GM04504 (cell line): ENCODE results near the gene FURIN.
"Not testable (repeated sequence)": the region's sequence is repeated elsewhere in the genome, so short reads cannot be mapped to it uniquely, and the experiment has no call there.

Experiments
- DNase-seq: peaks from one replicate; pipeline ENCODE4 v3.0.0-alpha.2; 2012; ENCODE audit warnings: low read depth

Gene FURIN

DNA sequence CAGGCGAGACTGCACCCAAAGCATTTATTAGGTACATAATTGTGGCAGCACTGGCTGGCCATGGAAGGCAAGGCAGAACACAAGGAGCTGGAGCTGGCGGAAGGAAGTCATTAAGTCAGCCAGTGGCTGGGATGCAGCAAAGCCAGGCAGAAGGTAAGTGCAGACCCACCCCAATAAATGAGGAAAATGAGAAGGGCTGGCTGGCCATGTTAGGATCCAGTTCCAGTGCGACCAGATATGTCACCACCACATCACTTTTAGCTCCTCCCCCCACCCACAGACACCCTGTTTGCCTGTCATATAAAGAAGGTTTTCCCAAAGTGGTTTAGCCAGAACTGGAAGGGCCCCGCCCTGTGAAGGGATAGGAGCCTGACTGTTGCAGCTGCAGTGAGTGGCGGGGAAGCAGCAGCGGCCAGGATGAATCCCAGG is at the start of gene FURIN:
FURIN (plus strand) TSS at position 328 of the 429 bp plus-strand sequence. CDS start 7,153 bp downstream, outside the sequence.
- no peak for DNase-seq

DNA sequence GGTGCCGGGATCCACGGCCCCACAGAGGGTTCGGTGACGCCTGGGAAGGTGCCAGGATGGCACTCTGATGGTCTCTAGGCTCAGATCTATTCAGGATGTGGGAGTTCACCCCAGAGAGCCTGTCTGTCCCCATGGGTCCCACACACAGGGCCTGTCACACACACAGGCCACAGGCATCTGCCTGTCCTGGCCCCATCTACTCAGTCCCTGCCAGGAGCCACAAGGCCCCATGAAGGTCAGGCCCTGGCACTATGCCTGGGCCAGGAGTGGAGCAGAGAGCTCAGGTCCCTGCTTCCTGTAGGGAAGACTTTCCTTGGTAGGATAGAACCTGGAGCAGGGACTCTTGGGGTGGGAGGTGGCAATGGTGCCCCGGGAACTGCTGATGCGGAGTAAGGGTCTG is 49.0 kb upstream of the FURIN start:
- no peak for DNase-seq

DNA sequence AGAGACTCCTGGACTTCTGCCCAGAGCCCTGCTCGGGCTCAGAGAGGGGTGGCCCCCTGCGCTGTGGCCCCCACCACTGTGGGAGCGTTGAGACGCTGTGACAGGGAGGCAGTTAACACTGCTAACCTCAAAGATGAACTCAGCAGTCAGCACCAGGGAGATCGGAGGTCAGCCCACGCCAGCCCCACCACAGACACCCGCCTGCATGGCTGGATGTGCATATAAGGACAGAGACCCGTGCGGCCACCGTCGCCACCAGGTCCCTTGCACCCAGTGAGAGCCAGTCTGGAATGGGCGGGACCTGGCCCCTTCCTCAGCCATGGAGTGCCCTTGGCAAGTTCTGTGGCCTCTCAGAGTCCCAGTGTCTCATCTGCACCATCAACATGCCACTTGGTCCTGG is 48.5 kb upstream of the FURIN start:
- no peak for DNase-seq

DNA sequence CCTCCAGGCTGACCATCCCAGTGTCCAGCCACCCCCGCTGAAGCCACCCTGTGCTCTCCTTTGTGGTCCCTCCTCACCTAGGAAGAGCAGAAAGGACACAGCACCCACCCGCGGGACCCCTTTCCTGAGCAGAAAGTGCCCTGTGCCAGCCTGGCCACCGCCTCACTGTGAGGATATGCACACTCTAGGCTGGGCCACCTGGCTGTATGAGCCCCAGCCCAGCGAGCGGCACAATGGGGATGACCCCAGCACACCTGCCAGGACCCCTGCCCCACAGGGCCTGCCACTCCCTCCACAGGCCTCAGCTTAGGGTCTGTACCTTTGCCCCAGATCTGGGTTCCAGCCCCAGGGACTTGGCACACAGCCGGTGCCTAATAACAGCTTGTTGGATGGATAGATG is 47.9 kb upstream of the FURIN start:
- DNase-seq, result no peak

DNA sequence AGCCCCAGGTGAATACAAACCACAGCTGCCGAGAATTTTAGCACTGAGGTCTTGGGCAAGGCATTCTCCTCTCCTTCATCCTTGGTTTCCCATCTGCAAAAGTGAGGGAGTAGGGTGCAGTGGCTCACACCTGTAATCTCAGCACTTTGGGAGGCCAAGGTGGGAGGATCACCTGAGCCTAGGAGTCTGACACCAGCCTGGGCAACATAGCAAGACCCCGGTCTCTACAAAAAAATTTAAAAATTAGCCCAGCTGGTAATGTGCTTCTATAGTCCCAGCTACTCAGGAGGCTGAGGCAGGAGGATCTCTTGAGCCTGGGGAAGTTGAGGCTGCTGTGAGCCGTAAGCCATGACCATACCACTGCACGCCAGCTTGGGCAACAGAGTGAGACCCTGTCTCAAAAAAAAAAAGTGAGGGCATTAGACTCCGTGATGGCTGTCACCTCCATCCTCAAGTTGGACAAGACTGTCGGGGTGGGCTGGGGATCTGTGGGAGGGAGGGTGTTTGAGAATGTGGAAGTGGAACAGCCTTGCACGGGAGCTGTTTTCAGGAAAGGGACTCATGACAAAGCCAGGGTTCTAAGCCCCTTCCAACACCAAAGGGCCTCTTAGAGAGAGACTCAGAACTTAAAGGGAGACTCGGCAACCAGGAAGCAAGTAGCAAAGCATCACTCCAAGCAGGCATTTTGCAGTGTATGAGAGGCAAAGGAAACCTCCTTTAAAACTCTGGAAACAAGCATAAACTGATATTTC is 46.0 kb upstream of the FURIN start:
- no peak for DNase-seq

DNA sequence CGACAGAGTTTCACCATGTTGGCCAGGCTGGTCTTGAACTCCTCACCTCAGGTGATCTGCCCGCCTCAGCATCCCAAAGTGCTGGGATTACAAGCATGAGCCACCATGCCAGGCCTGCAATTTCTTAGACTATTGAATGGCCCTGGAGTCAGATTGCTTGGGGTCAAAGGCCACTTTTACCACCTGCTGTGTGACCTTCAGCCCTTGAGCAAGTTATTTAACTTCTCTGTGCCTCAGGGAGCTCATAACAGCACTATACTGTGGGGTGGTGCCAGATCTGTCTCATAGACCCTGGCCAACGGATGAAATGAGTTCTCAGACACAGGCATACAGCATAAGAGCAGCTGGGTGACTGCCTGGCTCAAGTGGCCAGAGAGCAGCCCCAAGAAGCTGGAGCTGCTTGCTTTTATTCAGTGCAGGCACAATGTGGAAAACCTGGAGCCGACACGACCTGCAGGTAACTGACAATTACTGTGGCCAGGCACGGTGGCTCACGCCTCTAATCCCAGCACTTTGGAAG is 44.9 kb upstream of the FURIN start:
- DNase-seq, result no peak

DNA sequence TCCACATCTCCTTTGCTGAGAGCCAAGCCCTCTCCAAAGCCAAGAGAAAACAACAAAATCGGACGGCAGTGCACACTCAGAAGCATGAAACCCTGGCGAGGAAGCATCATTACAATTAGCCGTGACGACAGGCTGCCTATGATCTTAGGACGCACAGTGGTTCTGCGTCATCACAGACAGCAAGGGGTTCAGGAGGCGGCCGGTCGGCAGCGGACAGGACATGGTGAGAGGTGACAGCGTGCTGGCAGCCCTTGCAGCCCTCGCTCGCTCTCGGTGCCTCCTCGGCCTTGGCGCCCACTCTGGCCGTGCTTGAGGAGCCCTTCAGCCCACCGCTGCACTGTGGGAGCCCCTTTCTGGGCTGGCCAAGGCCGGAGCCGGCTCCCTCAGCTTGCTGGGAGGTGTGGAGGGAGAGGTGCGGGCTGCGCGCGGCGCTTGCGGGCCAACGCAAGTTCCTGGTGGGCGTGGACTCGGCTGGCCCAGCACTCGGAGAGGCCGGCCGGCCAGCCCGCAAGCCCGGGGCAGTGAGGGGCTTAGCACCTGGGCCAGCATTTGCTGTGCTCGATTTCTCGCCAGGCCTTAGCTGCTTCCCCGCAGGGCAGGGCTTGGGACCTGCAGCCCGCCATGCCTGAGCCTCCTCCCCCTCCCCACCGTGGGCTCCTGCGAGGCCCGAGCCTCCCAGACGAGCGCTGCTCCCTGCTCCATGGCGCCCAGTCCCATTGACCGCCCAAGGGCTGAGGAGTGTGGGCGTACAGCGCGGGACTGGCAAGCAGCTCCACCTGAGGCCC is 43.1 kb upstream of the FURIN start:
- DNase-seq, result not testable (repeated sequence)

DNA sequence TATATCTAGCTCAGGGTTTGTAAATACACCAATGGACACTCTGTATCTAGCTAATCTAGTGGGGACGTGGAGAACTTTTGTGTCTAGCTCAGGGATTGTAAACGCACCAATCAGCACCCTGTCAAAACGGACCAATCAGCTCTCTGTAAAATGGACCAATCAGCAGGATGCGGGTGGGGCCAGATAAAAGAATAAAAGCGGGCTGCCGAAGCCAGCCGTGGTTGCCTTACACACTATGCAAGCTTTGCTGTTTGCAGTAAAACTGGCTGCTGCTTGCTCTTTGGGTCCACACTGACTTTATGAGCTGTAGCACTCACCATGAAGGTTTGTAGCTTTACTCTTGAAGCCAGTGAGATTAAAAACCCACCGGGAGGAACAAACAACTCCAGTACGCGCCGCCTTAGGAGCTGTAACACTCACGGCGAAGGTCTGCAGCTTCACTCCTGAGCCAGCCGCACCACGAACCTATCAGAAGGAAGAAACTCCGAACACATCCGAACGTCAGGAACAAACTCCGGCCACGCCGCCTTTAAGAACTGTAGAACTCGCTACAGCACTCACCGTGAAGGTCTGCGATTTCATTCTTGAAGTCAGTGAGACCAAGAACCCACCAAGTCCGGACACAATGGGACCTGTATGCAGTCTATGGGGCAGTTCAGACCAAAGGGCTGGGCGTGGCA is 42.0 kb upstream of the FURIN start:
- not testable (repeated sequence) for DNase-seq

DNA sequence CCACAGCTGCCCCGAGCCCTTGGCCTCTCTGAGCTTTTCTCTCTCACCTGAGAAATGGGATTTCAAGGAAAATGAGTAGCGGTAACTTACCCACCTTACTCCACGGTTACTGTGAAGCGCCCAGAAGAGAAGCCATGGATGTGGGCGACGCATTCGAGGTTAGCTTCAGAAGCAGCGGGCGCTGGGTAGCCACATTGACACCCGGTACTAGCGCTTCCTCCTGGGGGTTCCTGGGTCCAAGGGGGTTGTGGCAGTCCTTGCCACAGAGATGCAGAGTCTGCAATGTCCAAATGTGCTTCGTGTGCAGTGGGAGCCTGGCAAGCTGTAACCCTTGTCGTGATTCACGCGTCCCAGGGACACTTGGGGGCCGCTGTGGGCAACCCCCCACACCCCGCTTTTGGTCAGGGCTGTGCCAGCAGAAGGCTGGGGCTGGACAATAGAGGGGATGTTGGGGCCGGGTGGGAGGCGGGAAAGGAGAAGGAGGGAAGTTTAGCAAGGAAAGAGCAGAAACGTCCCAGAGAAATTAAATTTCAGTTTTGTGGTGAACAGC is 41.4 kb upstream of the FURIN start:
- DNase-seq, result no peak

DNA sequence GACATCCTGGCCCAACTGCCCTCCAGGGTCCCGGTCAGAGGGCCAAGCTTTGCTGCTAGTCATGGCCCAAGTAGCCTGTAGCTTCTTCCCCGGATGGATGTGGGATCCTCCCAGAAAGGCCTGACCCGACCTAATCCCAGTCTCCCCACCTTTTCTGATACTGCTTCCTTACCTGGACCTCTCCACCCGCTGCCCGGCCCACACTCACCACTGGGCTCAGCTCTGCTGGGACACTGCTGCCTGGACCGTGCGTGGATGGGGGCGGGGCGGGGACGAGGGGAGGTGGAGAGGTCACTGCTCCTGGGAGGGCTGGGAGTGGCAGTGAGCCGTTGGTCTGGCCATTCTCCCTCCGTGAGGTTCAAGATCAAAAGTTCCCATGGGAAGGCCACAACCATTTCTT is 40.3 kb upstream of the FURIN start:
- DNase-seq, result no peak

DNA sequence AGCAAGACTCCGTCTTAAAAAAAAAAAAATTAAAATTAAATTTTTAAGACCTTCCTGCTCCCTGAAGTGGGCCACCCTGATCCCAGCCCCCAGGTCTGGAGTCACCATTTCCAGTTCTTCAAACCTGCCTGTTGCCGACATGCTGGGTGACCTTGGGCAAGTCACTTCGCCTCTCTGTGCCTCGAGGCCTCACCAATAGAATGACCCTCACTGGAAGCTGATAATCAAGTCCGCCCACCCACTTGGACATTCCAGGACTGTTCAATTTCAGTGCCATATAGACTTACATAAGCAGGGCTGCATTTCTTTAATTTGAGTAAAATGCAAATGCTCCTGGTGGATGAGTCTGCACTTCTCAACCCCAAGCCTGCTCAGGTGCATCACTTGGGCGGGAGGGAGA is 39.3 kb upstream of the FURIN start:
- no peak for DNase-seq

- no peak for DNase-seq
These were observed 38.4 kb upstream of the FURIN start for GRCh38 chr15:90829942-90830440.

GRCh38 chr15:90834626-90835025 is 33.8 kb upstream of the FURIN start:
- no peak for DNase-seq

DNA sequence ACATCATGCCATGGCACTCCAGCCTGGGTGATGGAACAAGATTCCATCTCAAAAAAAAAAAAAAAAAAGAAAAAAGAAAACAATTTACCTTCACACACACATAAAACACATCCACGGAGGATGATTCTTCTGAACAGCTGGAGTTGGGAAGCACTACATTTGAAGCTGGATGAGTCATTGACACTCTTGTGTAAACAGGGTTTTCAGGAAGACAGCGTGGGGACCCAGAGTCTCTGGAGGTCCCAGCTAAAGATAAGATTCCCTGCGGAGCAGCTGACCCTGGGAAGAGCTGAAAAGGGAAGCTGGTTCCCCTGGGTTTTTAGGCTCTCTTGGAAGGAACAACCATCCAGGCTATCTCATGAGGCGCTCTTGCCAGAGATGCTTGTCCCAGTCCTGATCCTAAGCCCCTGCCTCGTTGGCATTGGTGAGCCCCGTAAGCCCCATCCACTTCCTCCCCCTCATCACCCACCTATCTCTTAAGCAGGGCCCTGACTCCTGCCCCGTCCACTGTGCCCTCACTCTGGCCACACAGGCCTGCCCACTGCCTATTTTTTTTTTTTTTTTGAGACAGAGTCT is 32.0 kb upstream of the FURIN start:
- peak; percentile 28 for DNase-seq

DNA sequence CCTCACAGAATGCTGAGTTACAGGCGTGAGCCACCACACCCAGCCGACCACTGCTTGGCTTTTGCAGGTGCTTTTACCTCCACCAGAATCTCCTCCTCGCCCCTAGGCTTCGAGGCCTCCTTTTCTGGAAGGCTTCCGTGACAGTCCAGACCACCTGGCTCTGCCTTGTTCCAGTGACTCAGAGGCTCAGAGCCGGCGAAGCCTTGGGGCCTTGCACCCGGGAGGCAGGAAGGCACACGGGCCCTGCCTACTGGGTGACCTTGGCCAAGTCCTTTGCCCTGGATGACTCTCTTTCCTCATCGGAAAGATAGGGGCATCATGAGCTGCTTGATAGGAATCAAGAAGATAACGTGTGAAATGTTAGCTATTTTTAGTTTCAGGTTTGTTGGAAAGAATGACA is 31.3 kb upstream of the FURIN start:
- no peak for DNase-seq

- no peak for DNase-seq
These were observed 30.2 kb upstream of the FURIN start for GRCh38 chr15:90838139-90838538.

DNA sequence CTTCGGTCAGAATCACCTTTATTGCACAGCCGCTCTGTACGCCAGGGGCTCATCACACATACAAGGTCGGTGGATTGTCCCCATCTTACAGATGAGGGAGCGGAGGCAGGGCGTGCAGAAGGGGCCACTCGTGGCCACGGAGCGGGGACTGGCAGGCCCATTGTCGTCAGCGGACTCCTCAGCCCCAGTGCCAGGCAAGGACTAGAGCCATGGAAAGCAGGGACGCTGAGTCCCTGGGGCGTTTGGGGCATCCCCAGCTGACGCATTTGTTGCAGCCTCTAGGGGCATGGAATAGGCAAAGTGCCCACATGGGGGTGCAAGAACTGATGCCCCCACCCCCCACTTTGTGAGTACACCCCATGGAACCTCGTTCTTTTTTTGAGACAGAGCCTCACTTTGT is 29.8 kb upstream of the FURIN start:
- no peak for DNase-seq

GRCh38 chr15:90839187-90840071 is 29.0 kb upstream of the FURIN start:
- no peak for DNase-seq

- DNase-seq, result no peak
These were observed 28.1 kb upstream of the FURIN start for GRCh38 chr15:90840157-90840855.

DNA sequence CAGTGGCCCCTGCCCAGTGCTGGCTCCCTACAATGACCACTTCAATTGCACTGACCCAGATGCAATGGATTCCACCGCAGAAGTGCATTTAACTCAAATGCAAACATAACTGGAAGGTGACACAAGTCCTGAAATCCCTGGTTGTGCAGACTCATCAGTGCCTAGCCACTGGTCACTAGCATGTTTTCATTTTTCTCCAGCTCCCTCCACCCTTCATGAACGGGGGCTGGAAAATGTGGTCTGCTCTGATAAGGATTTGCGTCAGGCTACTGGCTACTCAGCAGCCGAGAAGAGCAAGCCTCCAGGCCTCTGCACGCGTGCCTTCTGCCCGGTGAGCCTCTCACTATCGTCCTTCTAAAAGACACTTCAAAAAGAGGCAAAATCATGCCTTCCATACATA is 27.4 kb upstream of the FURIN start:
- no peak for DNase-seq
